Pulmonary artery endothelial cell (primary cell): ENCODE data around the gene C1QTNF3. TPM values are rescaled to one million over a fixed set of nuclear protein-coding genes. Genes with fewer than 3 reads are reported as not detected.

Experiments used
- DNase-seq: peaks from one replicate; pipeline ENCODE4 v3.0.0-alpha.2; 2011; ENCODE audit warnings: low read depth, low spot score
- total RNA-seq: library from RNA; depleted of rRNA; stranded (reverse); fragments of >200 nt; gene quantifications from 2 replicates; pipeline ENCODE4 v1.2.3, GENCODE V29; 2014

C1QTNF3 gene
- total RNA-seq, 1 donor from 2014 or later, result 0.59 TPM

GRCh38 chr5:33999978-34000377 lies 43.0 kb downstream of the C1QTNF3 start:
- no peak for DNase-seq

- DNase-seq, result peak; percentile 64
Observed at GRCh38 chr5:33997331-33997983, 45.6 kb downstream of the C1QTNF3 start.

GRCh38 chr5:33995865-33996264 lies 47.1 kb downstream of the C1QTNF3 start:
- no peak for DNase-seq

DNA sequence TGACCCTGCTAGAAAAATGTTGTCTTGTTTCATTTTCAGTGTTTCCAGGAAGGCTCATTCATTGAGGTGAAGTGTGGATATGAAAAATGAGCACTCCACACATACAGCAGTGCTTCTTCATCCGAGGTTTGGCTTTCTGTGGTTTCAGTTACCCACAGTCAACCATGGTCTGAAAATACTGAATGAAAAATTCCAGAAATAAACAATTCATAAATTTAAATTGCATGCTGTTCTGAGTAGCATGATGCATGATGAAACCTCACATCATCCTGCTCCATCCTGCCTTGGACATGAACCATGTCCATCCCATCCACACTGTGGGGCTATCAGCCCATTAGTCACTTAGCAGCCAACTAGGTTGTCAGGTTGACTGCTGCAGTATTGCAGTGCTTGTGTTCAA lies 48.2 kb downstream of the C1QTNF3 start:
- no peak for DNase-seq

GRCh38 chr5:33992864-33993263 lies 50.1 kb downstream of the C1QTNF3 start:
- no peak for DNase-seq

GRCh38 chr5:33985447-33985846 lies 57.6 kb downstream of the C1QTNF3 start:
- DNase-seq, result no peak

GRCh38 chr5:33984671-33985124 lies 58.3 kb downstream of the C1QTNF3 start, which contains the start of gene SLC45A2:
SLC45A2 (minus strand) TSS chr5:33984693; CDS start chr5:33984583, 110 bp downstream.
- no peak for DNase-seq

DNA sequence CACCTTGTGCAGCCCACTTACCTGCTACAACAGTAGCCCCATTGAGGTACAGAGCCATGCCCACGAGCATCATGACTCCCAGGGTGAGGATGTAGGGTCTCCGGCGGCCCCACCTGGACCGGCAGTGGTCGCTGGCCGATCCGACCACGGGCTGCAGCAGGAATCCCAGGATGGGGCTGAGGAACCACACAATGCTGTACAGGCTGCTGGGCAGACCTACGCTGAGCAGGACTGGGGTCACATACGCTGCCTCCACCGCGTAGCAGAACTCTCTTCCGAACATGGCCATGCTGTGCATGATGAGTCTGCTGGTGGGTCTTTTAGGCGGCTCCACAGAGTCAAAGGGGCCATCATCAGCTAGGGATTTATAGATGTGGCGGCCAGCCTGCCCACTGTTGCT lies 58.8 kb downstream of the C1QTNF3 start:
- DNase-seq, result no peak

DNA sequence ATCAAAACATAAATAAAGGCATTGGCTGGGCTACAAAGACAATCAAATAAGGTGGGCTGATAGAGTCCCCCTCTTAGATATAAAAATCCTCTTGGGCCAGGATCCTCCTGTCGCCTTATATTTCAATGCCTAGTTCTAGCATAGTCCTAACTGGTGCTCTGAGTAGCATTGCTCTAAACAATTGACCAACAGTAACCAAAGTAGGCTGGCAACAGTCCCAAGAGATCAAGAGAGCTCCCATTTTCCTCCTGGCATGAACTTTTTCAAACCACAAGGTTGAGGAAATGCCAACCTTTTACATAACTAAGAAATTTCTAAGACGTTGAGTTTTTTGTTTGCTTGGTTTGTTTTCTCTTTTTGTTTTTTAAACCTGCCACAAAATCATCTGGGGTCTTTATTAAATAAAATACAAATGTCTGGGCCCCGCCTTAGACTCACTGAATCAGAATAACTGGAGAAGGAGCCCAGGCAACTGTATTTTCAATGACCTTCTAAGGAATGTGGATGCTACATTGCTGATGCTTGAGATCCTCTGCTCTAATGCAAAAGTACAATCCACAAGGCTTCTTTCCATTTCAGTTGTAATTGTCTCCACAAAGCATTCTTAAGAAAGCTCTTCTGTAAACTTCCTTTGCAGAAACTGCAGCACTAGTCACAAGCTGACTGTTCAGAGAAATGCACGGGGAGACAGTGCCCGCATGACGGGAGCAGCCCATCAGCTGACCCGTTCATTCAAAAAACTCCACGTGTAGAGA lies 61.4 kb downstream of the C1QTNF3 start:
- no peak for DNase-seq

DNA sequence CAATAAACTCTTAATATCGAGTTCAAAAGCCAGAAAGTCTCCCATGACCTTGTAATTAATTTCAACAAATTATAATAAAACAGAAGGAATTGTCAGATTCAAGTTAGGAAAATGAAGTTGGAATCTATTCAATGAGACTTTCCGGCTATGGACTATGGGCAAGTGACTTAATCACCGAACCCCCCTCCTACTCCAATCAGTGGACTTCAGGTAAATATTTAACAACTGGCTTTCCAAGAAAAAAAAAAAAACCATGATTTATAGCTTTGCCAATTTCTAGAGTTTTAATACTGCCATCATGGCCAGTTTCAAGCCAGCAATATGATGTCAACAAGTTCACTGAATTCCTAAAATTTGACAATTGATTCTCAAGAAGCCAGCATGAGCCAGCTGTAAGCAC lies 63.0 kb downstream of the C1QTNF3 start:
- no peak for DNase-seq

DNA sequence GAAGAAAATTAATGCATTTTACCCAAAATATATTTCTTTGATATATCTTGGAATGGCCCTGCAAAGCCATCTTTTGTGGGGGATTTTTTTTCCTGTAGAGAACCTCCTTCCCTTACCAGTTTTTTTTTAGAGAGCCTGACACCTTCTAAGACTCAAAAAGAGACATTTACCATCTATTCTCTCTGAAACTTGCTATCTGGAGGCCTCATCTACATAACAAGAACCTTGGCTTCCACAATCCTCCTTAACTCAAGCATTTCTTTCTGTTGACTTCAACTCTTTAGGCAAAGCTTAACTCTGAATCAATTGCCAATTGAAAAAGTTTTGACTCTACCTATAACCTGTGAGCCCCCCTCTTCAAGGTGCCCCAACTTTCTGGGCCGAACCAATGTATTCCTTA lies 64.7 kb downstream of the C1QTNF3 start:
- DNase-seq, result no peak

DNA sequence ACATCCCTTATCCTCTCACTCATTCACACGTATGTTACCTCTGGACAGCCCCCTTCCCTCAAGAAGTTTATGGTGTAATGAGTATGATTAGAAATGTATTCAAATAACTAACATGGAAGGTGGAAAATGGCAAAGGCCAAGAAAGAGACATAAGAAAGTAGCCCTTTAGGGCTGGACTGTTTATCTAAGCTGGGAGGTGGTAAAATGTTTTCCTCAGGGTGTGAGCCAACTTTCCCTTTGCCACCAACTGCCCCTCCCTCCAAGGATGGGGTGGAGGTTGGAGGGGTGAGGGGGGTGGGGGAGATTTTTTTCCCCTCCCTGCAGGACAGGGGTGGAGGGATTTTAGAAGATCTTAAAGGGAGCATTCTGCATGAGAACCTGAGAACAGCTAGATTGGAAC lies 66.7 kb downstream of the C1QTNF3 start:
- DNase-seq, result no peak

DNA sequence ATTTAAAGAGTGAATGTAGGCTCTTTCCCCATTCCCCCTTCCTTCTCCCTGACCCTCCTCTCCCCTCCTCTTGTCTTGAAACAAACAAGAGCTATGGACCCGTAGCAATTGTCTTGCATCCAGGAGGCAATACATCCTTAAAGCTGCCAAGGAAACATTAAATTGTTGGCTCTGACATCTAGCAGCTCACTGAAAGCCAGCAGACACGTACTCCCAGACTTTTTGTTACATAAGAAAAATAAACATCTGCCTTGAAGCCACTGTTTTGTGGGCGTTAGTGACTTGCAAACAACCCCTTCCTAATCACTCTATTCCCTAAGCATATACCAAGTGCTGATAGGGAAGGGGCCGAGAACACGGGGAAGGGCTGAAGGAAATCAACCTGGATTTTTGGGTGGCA lies 67.2 kb downstream of the C1QTNF3 start:
- DNase-seq, result no peak

DNA sequence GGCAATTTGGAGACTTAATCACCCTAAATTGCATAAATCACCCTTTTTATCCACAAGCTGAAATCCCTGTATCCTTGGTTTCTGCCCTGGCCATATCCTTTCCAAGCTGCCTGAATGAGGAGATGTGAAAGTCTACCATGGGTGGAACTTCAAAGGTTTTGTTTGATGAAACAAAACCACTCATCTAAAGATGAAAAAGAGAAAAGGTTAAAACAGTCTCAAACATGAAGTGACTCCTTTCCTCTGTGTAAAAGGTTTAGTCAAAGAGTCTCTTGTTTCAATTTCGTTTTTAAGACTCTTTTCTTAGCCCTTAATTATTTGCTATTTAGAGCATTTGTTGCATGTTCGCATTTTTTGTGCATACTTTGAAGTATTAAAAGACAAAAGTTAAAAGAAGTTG lies 69.7 kb downstream of the C1QTNF3 start:
- DNase-seq, result no peak

GRCh38 chr5:33969572-33970452 lies 73.2 kb downstream of the C1QTNF3 start:
- DNase-seq, result peak; percentile 10

DNA sequence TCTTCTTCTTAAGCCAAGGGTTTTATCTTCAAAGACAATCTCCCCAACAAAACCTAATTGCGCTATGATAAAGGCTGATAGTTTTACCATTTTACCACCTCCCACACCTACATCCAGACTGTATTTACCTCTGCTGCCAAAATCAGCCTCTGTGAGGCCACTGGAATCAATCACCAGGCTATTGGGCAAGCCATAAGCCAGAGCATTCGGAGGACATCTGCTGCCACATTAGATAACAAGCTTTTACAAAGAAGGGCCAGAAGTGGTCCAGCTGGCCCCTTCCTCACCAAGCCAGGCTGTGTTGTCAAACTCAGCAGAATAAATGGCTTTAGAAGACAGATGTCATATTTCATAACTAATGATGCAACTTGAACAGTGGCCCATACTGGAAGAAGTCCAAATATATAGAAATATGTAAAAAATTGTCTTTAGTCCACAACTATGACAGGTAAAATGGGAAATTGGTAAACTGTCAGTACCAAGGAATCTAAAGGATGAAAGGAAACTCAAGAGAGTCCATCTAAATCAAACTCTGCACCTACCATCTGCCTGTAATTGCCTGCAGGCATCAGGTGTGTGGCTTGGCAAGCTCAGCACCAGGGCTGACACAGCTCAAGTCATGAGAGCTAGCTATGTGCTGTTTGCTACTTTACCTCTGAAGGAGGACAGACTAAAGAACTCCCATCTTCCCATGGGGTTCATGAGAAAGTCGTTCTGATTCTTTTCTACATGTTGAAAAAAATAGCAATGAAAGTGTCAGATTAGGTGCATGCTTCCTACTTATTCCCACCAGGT lies 74.6 kb downstream of the C1QTNF3 start:
- no peak for DNase-seq

Other genes starting within 250 kb of the C1QTNF3 start
- 0.39 TPM in 1 of 2 replicates, not detected in the other for gene ADAMTS12, start 151.2 kb downstream of the C1QTNF3 start, total RNA-seq
- not detected in 2 replicates for gene RXFP3, start 106.8 kb downstream of the C1QTNF3 start, total RNA-seq
- gene SLC45A2, start 58.5 kb downstream of the C1QTNF3 start, total RNA-seq, result 0.13 TPM in 1 of 2 replicates, not detected in the other
- gene AMACR, start 35.2 kb downstream of the C1QTNF3 start, total RNA-seq, result 8.9 and 13.1 TPM in 2 replicates